Liver (tissue), 9 donors: ENCODE data around the gene FAM117A. TPM values are rescaled to one million over a fixed set of nuclear protein-coding genes. Genes with fewer than 3 reads are reported as not detected.

Experiments used
- DNase-seq: peaks from one replicate; pipeline ENCODE4 v3.0.0-alpha.2; 2017; ENCODE audit warnings: low spot score
- H3K27ac ChIP-seq, 2 donors: one replicate each; pipeline ENCODE4 v1.7.0; 2013; ENCODE audit warnings: inconsistent platforms in 2 of 2, low read length in 2 of 2, control low read depth in 1 of 2, low read depth in 1 of 2, mild to moderate bottlenecking in 1 of 2
- H3K27me3 ChIP-seq, 4 donors: one replicate each; pipeline versions ENCODE4 v1.6.1 to v1.7.0; 2013; ENCODE audit warnings: low read length in 3 of 4, inconsistent platforms in 1 of 4, mild to moderate bottlenecking in 1 of 4, moderate library complexity in 1 of 4; ENCODE audit not compliant: control insufficient read depth in 4 of 4, insufficient read depth in 4 of 4
- H3K36me3 ChIP-seq, 4 donors: one replicate each; pipeline versions ENCODE4 v1.6.1 to v1.7.0; 2013; ENCODE audit warnings: low read length in 3 of 4, mild to moderate bottlenecking in 3 of 4, low read depth in 1 of 4, moderate library complexity in 1 of 4; ENCODE audit not compliant: control insufficient read depth in 4 of 4, insufficient read depth in 3 of 4
- H3K4me1 ChIP-seq, 4 donors: one replicate each; pipeline versions ENCODE4 v1.6.1 to v1.7.0; 2013; ENCODE audit warnings: low read length in 3 of 4, mild to moderate bottlenecking in 3 of 4, moderate library complexity in 1 of 4; ENCODE audit not compliant: control insufficient read depth in 4 of 4, insufficient read depth in 4 of 4
- H3K4me3 ChIP-seq, 3 donors: one replicate each; pipeline versions ENCODE4 v1.6.1 to v1.7.0; 2013; ENCODE audit warnings: low read length in 3 of 3, control low read depth in 1 of 3, low read depth in 1 of 3, mild to moderate bottlenecking in 1 of 3
- H3K9ac ChIP-seq, 2 donors: one replicate each; pipeline ENCODE4 v1.7.0; 2013; ENCODE audit warnings: low read length in 2 of 2, mild to moderate bottlenecking in 2 of 2, moderate library complexity in 2 of 2, control low read depth in 1 of 2, low read depth in 1 of 2
- H3K9me3 ChIP-seq, 4 donors: one replicate each; pipeline versions ENCODE4 v1.6.1 to v1.7.0; 2013; ENCODE audit warnings: low read length in 3 of 4; ENCODE audit not compliant: control insufficient read depth in 4 of 4
- CTCF ChIP-seq: fragments of 150-350 bp; IDR thresholded peaks from 2 replicates; pipeline ENCODE4 v1.5.1; 2017; ENCODE audit warnings: improper control_type of control experiment, low read depth, low read length; ENCODE audit not compliant: missing input control
- EGR1 ChIP-seq, 2 donors: IDR thresholded peaks; 2 replicates each; pipeline ENCODE4 v1.6.1; 2016 to 2018; ENCODE audit warnings: antibody characterized with exemption in 2 of 2, low read depth in 2 of 2
- FOXA1 ChIP-seq: IDR thresholded peaks from 2 replicates; pipeline ENCODE4 v1.6.1; 2016; ENCODE audit warnings: antibody characterized with exemption
- FOXA2 ChIP-seq: IDR thresholded peaks from 2 replicates; pipeline ENCODE4 v1.6.1; 2016; ENCODE audit warnings: antibody characterized with exemption
- GABPA ChIP-seq, 2 donors: IDR thresholded peaks in 1 of 2; conservative IDR thresholded peaks in 1 of 2; 2 replicates each; pipeline ENCODE4 v1.6.1; 2016; ENCODE audit warnings: antibody characterized with exemption in 2 of 2, mild to moderate bottlenecking in 1 of 2, moderate library complexity in 1 of 2
- HNF4A ChIP-seq, 2 donors: conservative IDR thresholded peaks; 2 replicates each; pipeline ENCODE4 v1.6.1; 2016; ENCODE audit warnings: antibody characterized with exemption in 2 of 2, mild to moderate bottlenecking in 2 of 2
- HNF4G ChIP-seq: IDR thresholded peaks from 2 replicates; pipeline ENCODE4 v1.6.1; 2016; ENCODE audit warnings: antibody characterized with exemption
- JUND ChIP-seq, 2 donors: IDR thresholded peaks; 2 replicates each; pipeline ENCODE4 v1.6.1; 2016; ENCODE audit warnings: antibody characterized with exemption in 2 of 2
- MAX ChIP-seq: IDR thresholded peaks from 2 replicates; pipeline ENCODE4 v1.6.1; 2016; ENCODE audit warnings: antibody characterized with exemption
- NR2F2 ChIP-seq: IDR thresholded peaks from 2 replicates; pipeline ENCODE4 v1.6.1; 2016; ENCODE audit warnings: antibody characterized with exemption
- RAD21 ChIP-seq, 2 donors: IDR thresholded peaks; 2 replicates each; pipeline ENCODE4 v1.6.1; 2016; ENCODE audit warnings: antibody characterized with exemption in 2 of 2, mild to moderate bottlenecking in 2 of 2
- RXRA ChIP-seq, 2 donors: IDR thresholded peaks; 2 replicates each; pipeline ENCODE4 v1.6.1; 2017 to 2018; ENCODE audit warnings: antibody characterized with exemption in 2 of 2, mild to moderate bottlenecking in 1 of 2
- SP1 ChIP-seq: IDR thresholded peaks from 2 replicates; pipeline ENCODE4 v1.6.1; 2018; ENCODE audit warnings: antibody characterized with exemption, mild to moderate bottlenecking
- TAF1 ChIP-seq: conservative IDR thresholded peaks from 2 replicates; pipeline ENCODE4 v1.6.1; 2016; ENCODE audit warnings: antibody characterized with exemption, mild to moderate bottlenecking
- YY1 ChIP-seq: IDR thresholded peaks from 2 replicates; pipeline ENCODE4 v1.6.1; 2016; ENCODE audit warnings: antibody characterized with exemption, mild to moderate bottlenecking
- ZBTB33 ChIP-seq: IDR thresholded peaks from 2 replicates; pipeline ENCODE4 v1.6.1; 2016; ENCODE audit warnings: antibody characterized with exemption
- WGBS: extraction: QIAGEN DNeasy Blood & Tissue Kit; methylation state at CpG from one replicate; pipeline ENCODE4 v1.1.7; 2013; 5-methylcytosine and 5-hydroxymethylcytosine counted together
- polyA plus RNA-seq, 2 donors: library from polyadenylated mRNA; stranded (reverse) in 1 of 2; unstranded in 1 of 2; fragments of 200-250 nt in 1 of 2; fragments of >200 nt in 1 of 2; fragmentation: Nextera tagmentation in 1 of 2; extraction: Ambion mirVana in 1 of 2; gene quantifications; one replicate each; pipeline versions ENCODE4 v1.2.1 to v1.2.3, GENCODE V29; 2013 to 2015
- total RNA-seq, 2 donors: library from RNA; depleted of rRNA; stranded (reverse); fragments of >200 nt; gene quantifications; one replicate each; pipeline ENCODE4 v1.2.3, GENCODE V29; 2014
- TF ChIP-seq, protein P1 (sequence below): IDR thresholded peaks from 2 replicates; pipeline ENCODE4 v1.6.1; 2016; ENCODE audit warnings: antibody characterized with exemption
- TF ChIP-seq, protein P2 (sequence below): IDR thresholded peaks from 2 replicates; pipeline ENCODE4 v1.6.1; 2016; ENCODE audit warnings: antibody characterized with exemption, mild to moderate bottlenecking
- donor health status: healthy.
- donor health status: healthy.
- donor health status: healthy.
- donor health status: healthy.
- donor health status: healthy.

The FAM117A gene
- total and polyA plus RNA-seq, 4 donors, result 4.5 to 39.3 (median 5.5) TPM

DNA sequence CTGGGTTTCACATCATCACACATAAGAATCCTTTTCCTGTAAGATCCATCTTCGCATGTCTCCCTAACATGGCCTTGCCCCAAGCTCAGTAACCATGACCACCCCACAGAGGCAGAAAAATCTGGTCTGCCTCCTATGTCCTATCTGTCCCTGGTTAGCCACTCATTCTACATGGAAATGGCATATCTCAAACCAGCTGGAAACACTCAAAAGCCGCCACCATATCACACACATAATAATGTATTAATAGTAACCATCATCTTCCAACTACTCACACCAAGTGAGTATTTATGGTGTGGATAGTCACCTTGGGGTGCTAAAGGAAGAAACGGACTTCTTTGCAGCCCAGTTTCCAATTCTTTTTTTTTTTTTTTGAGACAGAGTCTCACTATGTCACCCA is 11.4 kb downstream of the FAM117A start:
- no peak overlapping the region for H3K9ac ChIP-seq
- H3K4me1 ChIP-seq, result peaks cover 1 to 9% (median 6%) of the 10 kb centered on the region in 4 donors
- no peak overlapping the region for H3K27ac ChIP-seq
- no peaks in the 10 kb centered on the region for H3K27me3 ChIP-seq
- H3K4me3 ChIP-seq, result no peak overlapping the region
- WGBS, result 90% methylated on average over 3 of the region's 3 CpGs
- TF ChIP-seq FOXA2, result no peak
- no peak for TF ChIP-seq RXRA (IDR thresholded peaks at IDR 0.05)
- no peak for TF ChIP-seq JUND (IDR thresholded peaks at IDR 0.05)
- TF ChIP-seq HNF4G, result no peak
- no peak for TF ChIP-seq RAD21 (IDR thresholded peaks at IDR 0.05)
- TF ChIP-seq MAX, result no peak
- TF ChIP-seq, protein P1, sequence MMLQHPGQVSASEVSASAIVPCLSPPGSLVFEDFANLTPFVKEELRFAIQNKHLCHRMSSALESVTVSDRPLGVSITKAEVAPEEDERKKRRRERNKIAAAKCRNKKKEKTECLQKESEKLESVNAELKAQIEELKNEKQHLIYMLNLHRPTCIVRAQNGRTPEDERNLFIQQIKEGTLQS, result no peak
- TF ChIP-seq FOXA1, result no peak
- no peak for TF ChIP-seq GABPA (IDR thresholded peaks at IDR 0.05 in 1 of 2, conservative IDR thresholded peaks at IDR 0.05 in 1 of 2)
- no peak for TF ChIP-seq SP1
- no peak for TF ChIP-seq NR2F2
- TF ChIP-seq CTCF, result no peak
- TF ChIP-seq EGR1 (IDR thresholded peaks at IDR 0.05; ENCODE audit: low read depth in 2 of 2), result no peak
- TF ChIP-seq ZBTB33, result no peak
- no peak for TF ChIP-seq YY1
- TF ChIP-seq HNF4A (conservative IDR thresholded peaks at IDR 0.05), result no peak
- TF ChIP-seq TAF1, result no peak
- no peak for DNase-seq
- no peaks in the 10 kb centered on the region for H3K36me3 ChIP-seq
- no peaks in the 10 kb centered on the region for H3K9me3 ChIP-seq

GRCh38 chr17:49749730-49750129 is 14.2 kb downstream of the FAM117A start:
- H3K27me3 ChIP-seq, result no peaks in the 10 kb centered on the region
- no peaks in the 10 kb centered on the region for H3K9me3 ChIP-seq
- WGBS, result 89% methylated on average over 3 of the region's 3 CpGs
- H3K36me3 ChIP-seq, result no peaks in the 10 kb centered on the region
- H3K4me1 ChIP-seq, result peaks cover 4 to 28% (median 20%) of the 10 kb centered on the region in 4 donors
- no peak overlapping the region for H3K9ac ChIP-seq
- no peak overlapping the region for H3K4me3 ChIP-seq
- no peak for TF ChIP-seq MAX
- no peak for TF ChIP-seq HNF4A (conservative IDR thresholded peaks at IDR 0.05)
- TF ChIP-seq, protein P2, sequence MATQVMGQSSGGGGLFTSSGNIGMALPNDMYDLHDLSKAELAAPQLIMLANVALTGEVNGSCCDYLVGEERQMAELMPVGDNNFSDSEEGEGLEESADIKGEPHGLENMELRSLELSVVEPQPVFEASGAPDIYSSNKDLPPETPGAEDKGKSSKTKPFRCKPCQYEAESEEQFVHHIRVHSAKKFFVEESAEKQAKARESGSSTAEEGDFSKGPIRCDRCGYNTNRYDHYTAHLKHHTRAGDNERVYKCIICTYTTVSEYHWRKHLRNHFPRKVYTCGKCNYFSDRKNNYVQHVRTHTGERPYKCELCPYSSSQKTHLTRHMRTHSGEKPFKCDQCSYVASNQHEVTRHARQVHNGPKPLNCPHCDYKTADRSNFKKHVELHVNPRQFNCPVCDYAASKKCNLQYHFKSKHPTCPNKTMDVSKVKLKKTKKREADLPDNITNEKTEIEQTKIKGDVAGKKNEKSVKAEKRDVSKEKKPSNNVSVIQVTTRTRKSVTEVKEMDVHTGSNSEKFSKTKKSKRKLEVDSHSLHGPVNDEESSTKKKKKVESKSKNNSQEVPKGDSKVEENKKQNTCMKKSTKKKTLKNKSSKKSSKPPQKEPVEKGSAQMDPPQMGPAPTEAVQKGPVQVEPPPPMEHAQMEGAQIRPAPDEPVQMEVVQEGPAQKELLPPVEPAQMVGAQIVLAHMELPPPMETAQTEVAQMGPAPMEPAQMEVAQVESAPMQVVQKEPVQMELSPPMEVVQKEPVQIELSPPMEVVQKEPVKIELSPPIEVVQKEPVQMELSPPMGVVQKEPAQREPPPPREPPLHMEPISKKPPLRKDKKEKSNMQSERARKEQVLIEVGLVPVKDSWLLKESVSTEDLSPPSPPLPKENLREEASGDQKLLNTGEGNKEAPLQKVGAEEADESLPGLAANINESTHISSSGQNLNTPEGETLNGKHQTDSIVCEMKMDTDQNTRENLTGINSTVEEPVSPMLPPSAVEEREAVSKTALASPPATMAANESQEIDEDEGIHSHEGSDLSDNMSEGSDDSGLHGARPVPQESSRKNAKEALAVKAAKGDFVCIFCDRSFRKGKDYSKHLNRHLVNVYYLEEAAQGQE, result no peak
- TF ChIP-seq TAF1, result no peak
- no peak for TF ChIP-seq FOXA2
- TF ChIP-seq NR2F2, result no peak
- TF ChIP-seq JUND (IDR thresholded peaks at IDR 0.05), result no peak
- TF ChIP-seq, protein P1, result no peak
- no peak for TF ChIP-seq RXRA (IDR thresholded peaks at IDR 0.05)
- no peak for TF ChIP-seq SP1
- TF ChIP-seq GABPA (IDR thresholded peaks at IDR 0.05 in 1 of 2, conservative IDR thresholded peaks at IDR 0.05 in 1 of 2), result no peak
- TF ChIP-seq FOXA1, result no peak
- no peak for TF ChIP-seq RAD21 (IDR thresholded peaks at IDR 0.05)
- TF ChIP-seq HNF4G, result no peak
- no peak for TF ChIP-seq CTCF
- no peak for TF ChIP-seq YY1
- no peak for TF ChIP-seq EGR1 (IDR thresholded peaks at IDR 0.05; ENCODE audit: low read depth in 2 of 2)
- no peak for TF ChIP-seq ZBTB33
- H3K27ac ChIP-seq, result no peak overlapping the region
- DNase-seq, result no peak
